GM19238 (cell line): ENCODE data around the gene GOLGA6D.
"Not testable (repeated sequence)": the region's sequence is repeated elsewhere in the genome, so short reads cannot be mapped to it uniquely, and the experiment has no call there.

Experiments
- DNase-seq: peaks from one replicate; pipeline ENCODE4 v3.0.0; 2011; ENCODE audit warnings: low spot score; ENCODE audit not compliant: insufficient read length

Gene GOLGA6D

GRCh38 chr15:75332093-75332492 is 49.5 kb downstream of the GOLGA6D start:
- not testable (repeated sequence) for DNase-seq

GRCh38 chr15:75333654-75334419 is 51.2 kb downstream of the GOLGA6D start:
- not testable (repeated sequence) for DNase-seq

GRCh38 chr15:75335313-75335704 is 52.7 kb downstream of the GOLGA6D start:
- DNase-seq: no peak

GRCh38 chr15:75335705-75336355 is 53.2 kb downstream of the GOLGA6D start, which contains the start of gene COMMD4:
TSS of gene COMMD4 (plus strand) at chr15:75336063. CDS start at chr15:75336090, 27 bp downstream.
- peak; percentile 66 for DNase-seq

- DNase-seq: no peak
Measured at GRCh38 chr15:75338661-75339240, 56.1 kb downstream of the GOLGA6D start.

GRCh38 chr15:75339531-75340240 is 57.1 kb downstream of the GOLGA6D start:
- DNase-seq: no peak

GRCh38 chr15:75342221-75342620 is 59.6 kb downstream of the GOLGA6D start:
- no peak for DNase-seq

GRCh38 chr15:75343953-75344352 is 61.3 kb downstream of the GOLGA6D start:
- not testable (repeated sequence) for DNase-seq
